GM12865 (cell line): ENCODE measurements around the gene GRIA4.

Experiments
- DNase-seq: peaks from one replicate; pipeline ENCODE4 v3.0.0; 2010; ENCODE audit warnings: low read depth
- H3K4me3 ChIP-seq: 2 replicates; pipeline ENCODE4 v1.5.1; 2011; ENCODE audit warnings: mild to moderate bottlenecking, low read depth, low read length, control low read depth
- TF ChIP-seq, protein P1 (sequence below): IDR thresholded peaks from 2 replicates; pipeline ENCODE4 v1.5.1; 2011; ENCODE audit warnings: low read length, control low read depth, low read depth, inconsistent platforms; ENCODE audit not compliant: insufficient read depth; ENCODE audit errors: missing control alignments

The GRIA4 gene

DNA sequence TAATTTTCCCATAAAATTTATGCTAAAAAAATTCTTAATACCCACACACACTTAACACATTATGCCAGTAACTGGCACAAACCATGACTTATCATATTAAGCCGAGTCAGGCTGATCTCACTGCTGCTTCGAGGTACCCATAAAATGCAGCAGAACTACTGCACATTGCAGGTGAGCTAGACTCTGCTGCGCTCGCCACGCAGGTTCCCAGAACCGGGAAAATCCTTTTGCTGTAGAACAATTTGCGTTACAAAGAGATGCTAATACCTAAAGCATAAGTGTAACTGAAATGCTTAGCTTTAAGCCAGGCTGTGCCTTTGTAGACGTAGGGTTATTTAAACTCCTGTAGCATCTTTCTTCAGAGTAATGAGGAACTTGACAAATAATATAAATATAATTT is 211.9 kb downstream of the GRIA4 start:
- DNase-seq, result no peak
- H3K4me3 ChIP-seq, result no peak overlapping the region
- TF ChIP-seq, protein P1, sequence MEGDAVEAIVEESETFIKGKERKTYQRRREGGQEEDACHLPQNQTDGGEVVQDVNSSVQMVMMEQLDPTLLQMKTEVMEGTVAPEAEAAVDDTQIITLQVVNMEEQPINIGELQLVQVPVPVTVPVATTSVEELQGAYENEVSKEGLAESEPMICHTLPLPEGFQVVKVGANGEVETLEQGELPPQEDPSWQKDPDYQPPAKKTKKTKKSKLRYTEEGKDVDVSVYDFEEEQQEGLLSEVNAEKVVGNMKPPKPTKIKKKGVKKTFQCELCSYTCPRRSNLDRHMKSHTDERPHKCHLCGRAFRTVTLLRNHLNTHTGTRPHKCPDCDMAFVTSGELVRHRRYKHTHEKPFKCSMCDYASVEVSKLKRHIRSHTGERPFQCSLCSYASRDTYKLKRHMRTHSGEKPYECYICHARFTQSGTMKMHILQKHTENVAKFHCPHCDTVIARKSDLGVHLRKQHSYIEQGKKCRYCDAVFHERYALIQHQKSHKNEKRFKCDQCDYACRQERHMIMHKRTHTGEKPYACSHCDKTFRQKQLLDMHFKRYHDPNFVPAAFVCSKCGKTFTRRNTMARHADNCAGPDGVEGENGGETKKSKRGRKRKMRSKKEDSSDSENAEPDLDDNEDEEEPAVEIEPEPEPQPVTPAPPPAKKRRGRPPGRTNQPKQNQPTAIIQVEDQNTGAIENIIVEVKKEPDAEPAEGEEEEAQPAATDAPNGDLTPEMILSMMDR, result no peak

DNA sequence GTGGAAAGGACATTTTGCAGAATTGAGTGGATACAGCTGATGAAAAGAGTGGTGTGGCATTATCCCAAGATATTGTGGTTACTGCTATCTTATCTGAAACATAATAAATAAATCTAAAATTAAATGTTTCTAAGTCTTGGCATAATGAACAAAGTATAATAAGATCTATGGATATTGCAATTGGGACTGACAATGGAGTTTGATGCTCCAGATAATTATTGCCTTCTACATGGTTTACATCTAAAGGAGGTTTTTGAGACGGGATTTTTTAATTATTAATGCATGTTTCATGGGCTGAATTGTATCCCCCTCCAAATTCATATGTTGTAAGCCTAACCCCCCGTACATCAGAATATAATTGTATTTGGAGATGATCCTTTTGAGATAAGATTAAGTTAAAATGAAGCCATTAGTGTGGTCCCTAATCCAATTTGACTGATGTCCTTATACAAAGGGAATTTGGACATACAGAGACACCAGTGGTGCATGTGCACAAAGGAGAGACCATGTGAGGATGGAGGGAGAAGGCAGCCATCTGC is 213.7 kb downstream of the GRIA4 start:
- TF ChIP-seq, protein P1, result no peak
- no peak for DNase-seq
- H3K4me3 ChIP-seq, result no peak overlapping the region

DNA sequence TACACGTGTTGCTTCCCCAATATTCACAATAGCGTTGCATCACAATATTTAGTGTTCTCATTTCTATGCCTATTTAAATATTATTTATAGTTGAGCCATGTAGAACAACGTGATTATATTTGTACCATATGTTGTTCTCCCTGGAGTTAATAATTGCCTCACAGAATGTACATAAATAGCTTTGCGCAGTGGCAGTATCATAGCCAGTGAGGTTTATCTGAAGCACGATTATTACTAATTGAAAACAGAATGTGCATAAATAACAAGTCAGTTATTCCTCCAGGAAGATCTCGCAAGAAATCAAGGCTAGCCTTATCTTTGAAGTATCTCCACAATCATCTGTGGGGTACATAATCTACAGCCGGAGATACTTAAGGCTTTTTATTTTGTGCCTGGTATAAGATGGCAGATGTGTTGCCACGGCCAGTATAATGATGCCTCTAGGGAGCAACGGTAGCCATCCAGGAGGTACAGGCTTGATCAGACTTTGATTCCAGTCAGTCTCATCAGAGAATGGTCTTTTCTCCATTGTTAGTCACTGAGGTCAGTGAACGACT is 214.7 kb downstream of the GRIA4 start:
- no peak for DNase-seq
- TF ChIP-seq, protein P1, result no peak
- no peak overlapping the region for H3K4me3 ChIP-seq

DNA sequence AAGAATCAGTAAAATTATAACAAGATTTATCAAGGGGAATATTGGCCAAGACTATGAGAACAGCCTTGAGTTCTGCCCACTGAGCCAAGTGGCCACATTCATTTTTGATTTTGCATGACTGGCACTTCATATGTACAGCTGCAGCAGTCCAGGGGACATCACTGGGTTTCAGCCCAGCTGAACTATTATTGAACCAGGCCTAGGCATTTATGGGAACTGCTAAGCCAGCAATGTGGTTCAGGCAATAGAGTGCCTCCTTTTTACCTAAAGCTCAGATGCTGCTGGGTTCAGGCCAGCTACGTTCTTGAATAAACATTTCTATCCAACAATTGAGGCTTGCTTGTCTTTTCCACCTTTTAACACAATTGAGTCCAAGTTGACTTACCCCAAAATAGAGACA is 215.3 kb downstream of the GRIA4 start:
- no peak overlapping the region for H3K4me3 ChIP-seq
- DNase-seq, result no peak
- TF ChIP-seq, protein P1, result no peak

DNA sequence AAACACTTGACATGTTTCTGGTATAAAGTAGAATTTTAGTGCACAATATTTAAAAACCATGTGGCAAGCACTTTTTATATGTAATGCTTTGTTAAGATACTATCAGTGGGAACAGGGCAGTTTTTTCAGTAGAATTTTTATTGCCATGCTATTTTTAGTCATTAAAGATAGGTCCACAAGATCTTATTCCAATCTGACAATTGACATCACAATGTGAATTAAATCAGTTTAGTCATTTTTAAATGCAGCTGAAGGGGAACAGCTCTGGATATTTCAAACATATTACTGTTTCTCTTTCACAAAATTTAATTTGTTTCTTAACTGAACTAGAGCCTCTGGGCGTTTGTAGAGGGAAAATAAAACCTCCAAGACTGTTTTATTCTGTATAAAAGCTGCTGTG is 218.0 kb downstream of the GRIA4 start:
- TF ChIP-seq, protein P1, result no peak
- no peak for DNase-seq
- no peak overlapping the region for H3K4me3 ChIP-seq

DNA sequence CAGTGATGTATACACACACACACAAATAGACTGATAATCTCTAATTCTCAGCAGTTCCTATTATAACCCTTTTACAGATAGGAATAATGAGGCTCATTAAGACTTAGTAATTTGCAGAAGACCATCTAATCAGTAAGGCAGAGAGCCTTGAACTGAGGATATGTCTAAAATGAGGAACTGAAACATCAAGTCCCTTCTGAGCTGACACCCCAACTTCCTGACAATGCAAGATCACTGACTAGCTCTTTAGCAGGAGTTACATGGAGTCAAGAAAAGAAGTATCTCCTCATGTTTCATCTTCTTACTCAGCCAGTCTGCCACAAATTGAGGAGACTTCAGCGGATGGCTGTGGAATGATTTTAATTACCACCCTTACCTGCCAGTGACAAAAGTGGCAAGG is 219.2 kb downstream of the GRIA4 start:
- no peak overlapping the region for H3K4me3 ChIP-seq
- DNase-seq, result peak; percentile 59
- TF ChIP-seq, protein P1, result no peak

DNA sequence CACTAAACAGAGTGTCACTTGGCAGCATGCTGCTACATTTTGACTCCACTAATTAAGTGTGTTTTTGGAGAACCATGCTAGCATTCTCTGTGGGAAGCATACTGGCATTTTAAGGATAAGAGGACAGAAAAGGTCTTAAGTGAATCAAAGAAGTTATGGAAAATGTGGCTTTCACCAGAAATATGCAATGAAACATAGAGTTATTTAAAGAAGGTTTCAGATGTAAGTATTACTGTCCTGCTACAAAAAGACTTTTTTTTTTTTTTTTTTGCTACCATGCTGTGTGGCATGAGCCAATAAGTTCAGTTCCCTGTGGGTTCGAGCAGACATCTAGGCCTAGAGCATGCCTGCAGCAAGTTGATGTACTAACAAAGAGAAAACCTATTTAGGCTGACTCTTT is 224.6 kb downstream of the GRIA4 start:
- no peak for DNase-seq
- TF ChIP-seq, protein P1, result no peak
- no peak overlapping the region for H3K4me3 ChIP-seq
